ENCODE measurements around the gene HAPLN2. TPM values are rescaled to one million over a fixed set of nuclear protein-coding genes. Genes with fewer than 3 reads are reported as not detected.

The HAPLN2 gene
- total RNA-seq, 4 donors from 2014 or later, result 0.83 to 5.1 (median 2.2) TPM

DNA sequence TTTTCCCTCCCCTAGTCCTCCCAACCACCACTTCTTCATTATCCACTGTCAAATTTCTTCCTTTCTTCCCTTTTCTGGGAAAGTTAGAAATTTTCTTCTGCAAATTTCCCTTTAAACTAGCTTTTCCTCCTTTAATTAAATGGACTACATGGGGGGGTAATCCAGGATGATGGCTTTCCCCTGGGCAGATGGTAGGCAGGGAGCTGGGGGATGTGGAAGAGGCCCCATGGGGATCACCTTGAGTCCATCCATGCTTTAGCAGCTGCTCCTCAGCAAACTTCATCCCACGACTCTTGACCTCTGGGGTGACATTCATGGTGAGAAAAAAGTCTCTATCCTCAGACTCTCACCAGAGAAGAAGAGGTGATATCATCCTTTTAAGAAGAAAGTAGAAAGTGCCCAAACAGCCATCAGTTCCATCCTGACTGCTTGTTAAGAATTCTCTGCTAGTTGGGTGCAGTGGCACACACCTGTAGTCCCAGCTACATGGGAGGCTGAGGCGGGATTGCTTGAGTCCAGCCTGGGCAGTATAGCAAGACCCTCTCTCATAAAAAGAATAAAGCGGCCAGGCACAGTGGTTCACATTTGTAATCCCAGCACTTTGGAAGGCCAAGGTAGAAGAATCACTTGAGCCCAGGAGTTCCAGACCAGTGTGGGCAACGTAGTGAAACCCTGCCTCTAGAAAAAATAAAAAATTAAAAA lies 20.3 kb upstream of the HAPLN2 start:
- peaks cover 35 to 51% (median 49%) of the 10 kb centered on the region in 4 donors for H3K36me3 ChIP-seq
- no peak overlapping the region for H3K4me3 ChIP-seq
- intact Hi-C loops (cut with DNase I), result loop anchor here (10.0 kb wide), 1 partner anchor 114 kb away; no protein-coding TSS in a partner anchor
- no peak for DNase-seq (ENCODE audit: extremely low spot score)
- H3K4me1 ChIP-seq, result peaks cover 10 to 28% (median 24%) of the 10 kb centered on the region in 4 donors
- TF ChIP-seq POLR2AphosphoS5 (IDR thresholded peaks at IDR 0.05) (no peak), EP300 (IDR thresholded peaks at IDR 0.05) (no peak)
- TF ChIP-seq, protein P1, sequence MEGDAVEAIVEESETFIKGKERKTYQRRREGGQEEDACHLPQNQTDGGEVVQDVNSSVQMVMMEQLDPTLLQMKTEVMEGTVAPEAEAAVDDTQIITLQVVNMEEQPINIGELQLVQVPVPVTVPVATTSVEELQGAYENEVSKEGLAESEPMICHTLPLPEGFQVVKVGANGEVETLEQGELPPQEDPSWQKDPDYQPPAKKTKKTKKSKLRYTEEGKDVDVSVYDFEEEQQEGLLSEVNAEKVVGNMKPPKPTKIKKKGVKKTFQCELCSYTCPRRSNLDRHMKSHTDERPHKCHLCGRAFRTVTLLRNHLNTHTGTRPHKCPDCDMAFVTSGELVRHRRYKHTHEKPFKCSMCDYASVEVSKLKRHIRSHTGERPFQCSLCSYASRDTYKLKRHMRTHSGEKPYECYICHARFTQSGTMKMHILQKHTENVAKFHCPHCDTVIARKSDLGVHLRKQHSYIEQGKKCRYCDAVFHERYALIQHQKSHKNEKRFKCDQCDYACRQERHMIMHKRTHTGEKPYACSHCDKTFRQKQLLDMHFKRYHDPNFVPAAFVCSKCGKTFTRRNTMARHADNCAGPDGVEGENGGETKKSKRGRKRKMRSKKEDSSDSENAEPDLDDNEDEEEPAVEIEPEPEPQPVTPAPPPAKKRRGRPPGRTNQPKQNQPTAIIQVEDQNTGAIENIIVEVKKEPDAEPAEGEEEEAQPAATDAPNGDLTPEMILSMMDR (IDR thresholded peaks at IDR 0.05), result no peak
- 88% methylated on average over 4 of the region's 4 CpGs for WGBS
- no peaks in the 10 kb centered on the region for H3K9me3 ChIP-seq
- H3K27me3 ChIP-seq, result no peaks in the 10 kb centered on the region
- H3K27ac ChIP-seq (replicated peaks in 1 of 4), result no peak overlapping the region

DNA sequence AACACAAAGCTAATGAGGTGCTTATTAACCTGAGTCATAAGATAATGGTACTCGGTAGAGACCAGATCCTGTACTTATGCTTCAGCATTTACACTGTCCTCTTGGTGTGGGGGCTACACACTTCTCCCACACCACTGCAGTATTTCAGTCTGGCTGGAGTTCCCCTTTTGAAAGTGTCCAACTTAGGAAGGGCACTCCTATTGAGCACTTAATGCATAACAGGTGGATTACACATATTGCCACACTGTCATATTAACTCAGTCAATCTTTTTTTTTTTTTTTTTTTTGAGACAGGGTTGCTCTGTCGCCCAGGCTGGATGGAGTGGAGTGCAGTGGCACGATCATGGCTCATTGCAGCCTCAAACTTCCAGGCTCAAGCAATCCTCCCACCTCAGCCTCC lies 19.4 kb upstream of the HAPLN2 start:
- TF ChIP-seq POLR2A (IDR thresholded peaks at IDR 0.05; ENCODE audit: low read depth) (no peak), POLR2AphosphoS5 (IDR thresholded peaks at IDR 0.05) (no peak), EP300 (IDR thresholded peaks at IDR 0.05) (no peak)
- TF ChIP-seq, protein P1 (IDR thresholded peaks at IDR 0.05), result no peak
- H3K36me3 ChIP-seq, result peaks cover 29 to 42% (median 41%) of the 10 kb centered on the region in 4 donors
- H3K27ac ChIP-seq (replicated peaks in 1 of 4), result no peak overlapping the region
- no peaks in the 10 kb centered on the region for H3K27me3 ChIP-seq
- DNase-seq (ENCODE audit: extremely low spot score), result no peak
- H3K9me3 ChIP-seq, result no peaks in the 10 kb centered on the region
- WGBS, result 85% methylated on average over 3 of the region's 3 CpGs
- intact Hi-C loops (cut with DNase I), result loop anchor here (10.0 kb wide), 1 partner anchor 115 kb away; no protein-coding TSS in a partner anchor
- H3K4me3 ChIP-seq, result no peak overlapping the region
- H3K4me1 ChIP-seq, result peaks cover 10 to 28% (median 24%) of the 10 kb centered on the region in 4 donors

DNA sequence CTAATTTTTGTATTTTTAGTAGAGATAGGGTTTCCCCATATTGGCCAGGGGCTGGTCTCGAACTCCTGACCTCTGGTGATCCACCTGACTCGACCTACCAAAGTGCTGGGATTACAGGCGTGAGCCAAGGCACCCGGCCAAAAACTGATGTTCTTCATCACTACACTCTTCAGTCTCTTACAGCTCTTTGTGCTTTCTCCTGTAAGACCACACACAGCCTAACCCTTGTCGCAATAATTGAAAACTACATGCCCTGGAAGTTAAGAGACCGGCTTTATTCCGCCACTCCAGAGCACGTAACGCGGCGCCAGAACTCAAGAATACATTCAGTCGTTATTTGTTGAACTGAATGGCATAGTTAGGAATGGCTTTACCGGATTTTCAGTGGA lies 18.5 kb upstream of the HAPLN2 start:
- DNase-seq (ENCODE audit: extremely low spot score), result no peak
- Histone ChIP-seq H3K36me3 (peaks cover 20 to 33% (median 31%) of the 10 kb centered on the region in 4 donors), H3K4me3 (peak overlapping the region; percentile 68 to 75 (median 72)), H3K4me1 (peaks cover 10 to 28% (median 24%) of the 10 kb centered on the region in 4 donors), H3K27ac (replicated peaks in 1 of 4) (peak overlapping the region; percentile 82 to 83 (median 82)), H3K9me3 (no peaks in the 10 kb centered on the region), H3K27me3 (no peaks in the 10 kb centered on the region)
- TF ChIP-seq POLR2AphosphoS5 (IDR thresholded peaks at IDR 0.05), result no peak
- TF ChIP-seq, protein P1 (IDR thresholded peaks at IDR 0.05), result no peak
- TF ChIP-seq EP300 (IDR thresholded peaks at IDR 0.05), result no peak
- TF ChIP-seq POLR2A (IDR thresholded peaks at IDR 0.05; ENCODE audit: low read depth), result no peak
- 6% methylated on average over 13 of the region's 13 CpGs for WGBS
- intact Hi-C loops (cut with DNase I), result no loop called here

DNA sequence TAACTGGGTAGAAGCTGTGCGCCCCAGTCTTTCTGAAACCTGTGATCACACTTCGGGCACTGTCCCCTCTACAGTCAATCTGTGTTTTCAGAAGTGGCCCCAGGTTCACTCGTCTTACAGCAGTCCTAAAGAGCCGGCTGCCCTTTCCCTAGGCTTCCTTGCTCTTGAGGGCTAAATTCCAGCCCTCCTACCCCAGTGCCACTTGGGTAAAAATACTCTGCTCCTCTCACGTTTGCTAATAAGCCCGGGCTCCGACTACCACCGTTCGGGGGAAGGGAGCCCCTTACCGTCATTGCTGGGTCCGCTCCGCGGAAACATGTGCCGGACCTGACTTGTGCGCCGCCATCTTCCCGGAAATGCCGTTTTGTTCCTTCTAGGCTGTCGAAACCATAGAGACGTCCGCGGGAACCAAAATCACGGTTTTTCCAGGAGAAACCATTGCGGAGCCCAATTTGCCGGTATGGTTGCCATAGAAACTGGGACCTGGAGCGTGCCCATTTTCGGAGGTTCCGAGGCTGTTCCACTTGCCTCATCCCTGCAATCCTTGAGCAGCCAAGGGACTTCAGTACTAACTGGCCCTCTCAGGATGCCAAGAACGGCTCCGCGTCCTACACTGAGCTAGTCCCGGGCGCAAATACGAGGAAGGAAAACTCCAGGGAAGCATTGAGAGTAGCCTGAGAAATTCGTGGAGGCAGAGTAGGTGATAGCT lies 17.9 kb upstream of the HAPLN2 start, which contains the start of gene GPATCH4:
Gene GPATCH4, minus strand, starts transcription at position 358 of the 709 bp plus-strand sequence.
- peak within 1 kb of the TSS; percentile 68 to 75 (median 72) for H3K4me3 ChIP-seq
- no peaks in the 10 kb centered on the region for H3K9me3 ChIP-seq
- DNase-seq (ENCODE audit: extremely low spot score), result peak; percentile 95
- no peaks in the 10 kb centered on the region for H3K27me3 ChIP-seq
- peaks cover 10 to 28% (median 24%) of the 10 kb centered on the region in 4 donors for H3K4me1 ChIP-seq
- intact Hi-C loops (cut with DNase I), result no loop called here
- TF ChIP-seq EP300 (IDR thresholded peaks at IDR 0.05), result no peak
- peak; percentile 65 to 80 for TF ChIP-seq POLR2AphosphoS5 (IDR thresholded peaks at IDR 0.05)
- TF ChIP-seq, protein P1 (IDR thresholded peaks at IDR 0.05), result peak in 1 of 3 experiments; percentile 11
- H3K36me3 ChIP-seq, result peaks cover 14 to 28% (median 26%) of the 10 kb centered on the region in 4 donors
- H3K27ac ChIP-seq (replicated peaks in 1 of 4), result peak within 1 kb of the TSS; percentile 82 to 83 (median 82)
- 1% methylated on average over 35 of the region's 35 CpGs for WGBS

All from esophagus muscularis mucosa (tissue), 4 donors.